NCI-H128 (cell line): ENCODE results near the gene LMLN.
"Not testable (repeated sequence)": the region's sequence is repeated elsewhere in the genome, so short reads cannot be mapped to it uniquely, and the experiment has no call there.

Experiments used
- DNase-seq: peaks from one replicate; lab custom pipeline; 2025; ENCODE audit not compliant: unreplicated experiment; lab: John Stamatoyannopoulos, UW

Gene LMLN

GRCh38 chr3:197959891-197960693, at the start of gene LMLN:
Gene LMLN (plus strand): TSS chr3:197960217. CDS start chr3:197960246, 29 bp downstream.
- DNase-seq = peak; percentile 91

- DNase-seq = no peak
Measured at GRCh38 chr3:197912741-197913476, 47.1 kb upstream of the LMLN start.

GRCh38 chr3:197913641-197914380, 46.2 kb upstream of the LMLN start:
- no peak for DNase-seq

GRCh38 chr3:197921429-197922275, 38.4 kb upstream of the LMLN start:
- not testable (repeated sequence) for DNase-seq

GRCh38 chr3:197926418-197926817, 33.6 kb upstream of the LMLN start:
- no peak for DNase-seq

GRCh38 chr3:197927578-197927977, 32.4 kb upstream of the LMLN start:
- not testable (repeated sequence) for DNase-seq

GRCh38 chr3:197936819-197937384, 23.1 kb upstream of the LMLN start:
- DNase-seq = no peak

GRCh38 chr3:197940745-197941384, 19.2 kb upstream of the LMLN start:
- no peak for DNase-seq

- no peak for DNase-seq
Measured at GRCh38 chr3:197942956-197943556, 17.0 kb upstream of the LMLN start.

- no peak for DNase-seq
Measured at GRCh38 chr3:197949191-197949777, 10.7 kb upstream of the LMLN start.

- peak; percentile 94 for DNase-seq
Measured at GRCh38 chr3:197949778-197950676, 10.0 kb upstream of the LMLN start, which contains the start of gene RPL35A. Gene RPL35A (plus strand): TSS chr3:197950190. CDS start chr3:197950968, 778 bp downstream.

GRCh38 chr3:197950677-197951061, 9.3 kb upstream of the LMLN start:
- DNase-seq = no peak

- DNase-seq = no peak
Measured at GRCh38 chr3:197951392-197951990, 8.5 kb upstream of the LMLN start.

- DNase-seq = no peak
Measured at GRCh38 chr3:197952440-197952839, 7.6 kb upstream of the LMLN start.

- no peak for DNase-seq
Measured at GRCh38 chr3:197953325-197953724, 6.7 kb upstream of the LMLN start.

- DNase-seq = no peak
Measured at GRCh38 chr3:197953881-197954280, 6.1 kb upstream of the LMLN start.

- no peak for DNase-seq
Measured at GRCh38 chr3:197955892-197956477, 4.0 kb upstream of the LMLN start.
